Muscle of leg (tissue), 11 donors: ENCODE data around the gene AKT1. TPM values are rescaled to one million over a fixed set of nuclear protein-coding genes. Genes with fewer than 3 reads are reported as not detected.

ENCODE experiments used
- DNase-seq: peaks from one replicate; pipeline ENCODE4 v3.0.0; 2013
- H3K27ac ChIP-seq: one replicate; pipeline ENCODE4 v1.5.1; 2013; ENCODE audit warnings: mild to moderate bottlenecking, low read length, control low read depth
- H3K27me3 ChIP-seq: one replicate; pipeline ENCODE4 v1.6.1; 2013; ENCODE audit warnings: low read length; ENCODE audit not compliant: control insufficient read depth, insufficient read depth
- H3K36me3 ChIP-seq: one replicate; pipeline ENCODE4 v1.6.1; 2013; ENCODE audit warnings: low read length; ENCODE audit not compliant: control insufficient read depth, insufficient read depth
- H3K4me1 ChIP-seq: one replicate; pipeline ENCODE4 v1.6.1; 2013; ENCODE audit warnings: low read length; ENCODE audit not compliant: control insufficient read depth, insufficient read depth
- H3K4me3 ChIP-seq: one replicate; pipeline ENCODE4 v1.5.1; 2013; ENCODE audit warnings: low read length, control low read depth
- H3K9me3 ChIP-seq: replicated peaks from 2 replicates; pipeline ENCODE4 v1.6.1; 2013; ENCODE audit warnings: low read depth, low read length; ENCODE audit not compliant: control insufficient read depth
- WGBS: methylation state at CpG from one replicate; pipeline ENCODE4 v1.1.5; 2013; ENCODE audit warnings: missing lambda C conversion rate; ENCODE audit not compliant: insufficient coverage; 5-methylcytosine and 5-hydroxymethylcytosine counted together
- polyA plus RNA-seq, 8 donors: library from polyadenylated mRNA; unstranded; fragments of 120-200 nt; gene quantifications; one replicate each; pipeline versions ENCODE4 v1.2.1 to v1.2.3, GENCODE V29; 2013; ENCODE audit warnings: inconsistent platforms in 1 of 8, low replicate concordance in 1 of 8; ENCODE audit not compliant: insufficient read length in 8 of 8, insufficient read depth in 1 of 8
- total RNA-seq: library from RNA; stranded (reverse); fragments of 120-200 nt; gene quantifications from one replicate; pipeline ENCODE4 v1.2.4, GENCODE V29; 2013

The AKT1 gene
- total and polyA plus RNA-seq, 9 donors, result 135 to 255 (median 217) TPM

- no peak for DNase-seq
- no peak overlapping the region for H3K27ac ChIP-seq
- H3K9me3 ChIP-seq, result no peaks in the 10 kb centered on the region
- H3K4me1 ChIP-seq, result peaks cover 62% of the 10 kb centered on the region
- 84% methylated on average over 16 of the region's 16 CpGs for WGBS
- no peaks in the 10 kb centered on the region for H3K27me3 ChIP-seq
- H3K4me3 ChIP-seq, result no peak overlapping the region
- peaks cover 47% of the 10 kb centered on the region for H3K36me3 ChIP-seq
These were observed 2.4 kb downstream of the AKT1 start for GRCh38 chr14:104792945-104793702.

- Histone ChIP-seq H3K4me1 (peaks cover 62% of the 10 kb centered on the region), H3K27me3 (no peaks in the 10 kb centered on the region), H3K36me3 (peaks cover 55% of the 10 kb centered on the region), H3K27ac (peak overlapping the region; percentile 31), H3K9me3 (no peaks in the 10 kb centered on the region), H3K4me3 (no peak overlapping the region)
- no peak for DNase-seq
- 89% methylated on average over 22 of the region's 25 CpGs for WGBS
These were observed 3.3 kb downstream of the AKT1 start for GRCh38 chr14:104792101-104792884.

- Histone ChIP-seq H3K36me3 (peaks cover 63% of the 10 kb centered on the region), H3K9me3 (no peaks in the 10 kb centered on the region), H3K27me3 (no peaks in the 10 kb centered on the region), H3K4me1 (peaks cover 58% of the 10 kb centered on the region), H3K4me3 (no peak overlapping the region), H3K27ac (no peak overlapping the region)
- WGBS, result 75% methylated on average over 5 of the region's 9 CpGs
- DNase-seq, result no peak
These were observed 4.1 kb downstream of the AKT1 start for GRCh38 chr14:104791425-104791824.

GRCh38 chr14:104789752-104790743 is 5.5 kb downstream of the AKT1 start:
- Histone ChIP-seq H3K27me3 (no peaks in the 10 kb centered on the region), H3K4me1 (peaks cover 55% of the 10 kb centered on the region), H3K4me3 (no peak overlapping the region), H3K9me3 (no peaks in the 10 kb centered on the region), H3K36me3 (peaks cover 74% of the 10 kb centered on the region), H3K27ac (no peak overlapping the region)
- WGBS, result 83% methylated on average over 17 of the region's 31 CpGs
- DNase-seq, result no peak

GRCh38 chr14:104788873-104789663 is 6.5 kb downstream of the AKT1 start:
- Histone ChIP-seq H3K27ac (no peak overlapping the region), H3K36me3 (peaks cover 76% of the 10 kb centered on the region), H3K9me3 (no peaks in the 10 kb centered on the region), H3K4me1 (peaks cover 55% of the 10 kb centered on the region), H3K4me3 (no peak overlapping the region), H3K27me3 (no peaks in the 10 kb centered on the region)
- DNase-seq, result no peak
- 80% methylated on average over 37 of the region's 39 CpGs for WGBS

- H3K27ac ChIP-seq, result no peak overlapping the region
- peaks cover 73% of the 10 kb centered on the region for H3K36me3 ChIP-seq
- H3K4me3 ChIP-seq, result no peak overlapping the region
- H3K9me3 ChIP-seq, result no peaks in the 10 kb centered on the region
- no peaks in the 10 kb centered on the region for H3K27me3 ChIP-seq
- H3K4me1 ChIP-seq, result peaks cover 51% of the 10 kb centered on the region
- no peak for DNase-seq
- WGBS, result 78% methylated on average over 5 of the region's 14 CpGs
These were observed 7.3 kb downstream of the AKT1 start for GRCh38 chr14:104788161-104788818.

GRCh38 chr14:104787736-104788135 is 7.8 kb downstream of the AKT1 start:
- H3K27ac ChIP-seq, result no peak overlapping the region
- DNase-seq, result no peak
- no peaks in the 10 kb centered on the region for H3K9me3 ChIP-seq
- H3K4me3 ChIP-seq, result no peak overlapping the region
- WGBS, result 82% methylated on average over 5 of the region's 7 CpGs
- no peaks in the 10 kb centered on the region for H3K27me3 ChIP-seq
- peaks cover 49% of the 10 kb centered on the region for H3K4me1 ChIP-seq
- H3K36me3 ChIP-seq, result peaks cover 77% of the 10 kb centered on the region

GRCh38 chr14:104786726-104787675 is 8.5 kb downstream of the AKT1 start:
- Histone ChIP-seq H3K36me3 (peaks cover 73% of the 10 kb centered on the region), H3K9me3 (no peaks in the 10 kb centered on the region), H3K27me3 (no peaks in the 10 kb centered on the region), H3K4me1 (peaks cover 43% of the 10 kb centered on the region), H3K27ac (no peak overlapping the region), H3K4me3 (no peak overlapping the region)
- DNase-seq, result no peak
- 84% methylated on average over 19 of the region's 30 CpGs for WGBS
